Prostate gland (tissue), 2 donors: ENCODE results near the gene OR2G3. TPM values are rescaled to one million over a fixed set of nuclear protein-coding genes. Genes with fewer than 3 reads are reported as not detected.

Experiments
- DNase-seq: peaks from one replicate; pipeline ENCODE4 v3.0.0-alpha.2; 2019; ENCODE audit warnings: low spot score
- H3K27ac ChIP-seq, 2 donors: fragments of 200-600 bp; sonication (generic); 2 replicates each; pipeline ENCODE4 v1.5.1; 2017 to 2019
- H3K27me3 ChIP-seq: fragments of 200-600 bp; sonication (generic); replicated peaks from 2 replicates; pipeline ENCODE4 v1.5.1; 2019; ENCODE audit not compliant: insufficient read depth
- H3K36me3 ChIP-seq, 2 donors: fragments of 200-600 bp; sonication (generic); 1 replicate in 1 of 2; 2 replicates in 1 of 2; pipeline versions ENCODE4 v1.5.1 to v1.8.1; 2017 to 2019
- H3K4me1 ChIP-seq: fragments of 200-600 bp; sonication (generic); replicated peaks from 2 replicates; pipeline ENCODE4 v1.5.1; 2019
- H3K4me3 ChIP-seq, 2 donors: fragments of 200-600 bp; sonication (generic); 2 replicates each; pipeline ENCODE4 v1.5.1; 2017 to 2019
- H3K9me3 ChIP-seq: fragments of 200-600 bp; sonication (generic); 2 replicates; pipeline ENCODE4 v1.5.1; 2017
- CTCF ChIP-seq, 4 experiments: fragments of 200-600 bp in 2 of 4; fragments of 450-650 bp in 2 of 4; sonication (generic) in 2 of 4; IDR thresholded peaks; 1 replicate in 3 of 4; 2 replicates in 1 of 4; pipeline ENCODE4 v1.5.1; 2016 to 2019; ENCODE audit warnings: antibody characterized with exemption in 4 of 4, mild to moderate bottlenecking in 2 of 4, moderate library complexity in 2 of 4
- POLR2A ChIP-seq: fragments of 450-650 bp; IDR thresholded peaks from one replicate; pipeline ENCODE4 v1.6.1; 2016; ENCODE audit warnings: antibody characterized with exemption, mild to moderate bottlenecking
- POLR2AphosphoS5 ChIP-seq: sonication (generic); formaldehyde crosslinking; IDR thresholded peaks from one replicate; pipeline ENCODE4 v1.6.1; 2017; ENCODE audit warnings: antibody characterized with exemption
- WGBS: methylation state at CpG from one replicate; pipeline ENCODE4 v1.1.5; 2018; 5-methylcytosine and 5-hydroxymethylcytosine counted together
- intact Hi-C: fragments of 100-400 bp; cut with DNase I; formaldehyde crosslinking; loops from one replicate; pipeline ENCODE4 v1.14.2; 2022
- total RNA-seq, 2 donors: library from RNA; depleted of rRNA; stranded (reverse); fragments of >200 nt; gene quantifications; one replicate each; pipeline ENCODE4 v1.1.0, GENCODE V29; 2016

The OR2G3 gene
- total RNA-seq, 2 donors from 2014 or later: not detected

- DNase-seq: no peak
- Histone ChIP-seq H3K27ac (no peak overlapping the region), H3K4me3 (no peak overlapping the region), H3K27me3 (no peaks in the 10 kb centered on the region), H3K4me1 (no peaks in the 10 kb centered on the region), H3K36me3 (no peaks in the 10 kb centered on the region), H3K9me3 (no peaks in the 10 kb centered on the region)
- intact Hi-C loops: no loop called here
- 81% methylated on average over 5 of the region's 5 CpGs for whole genome bisulfite sequencing
- TF ChIP-seq POLR2AphosphoS5 (no peak), CTCF (IDR thresholded peaks at IDR 0.05) (no peak), POLR2A (no peak)
These were observed 9.2 kb downstream of the OR2G3 start for GRCh38 chr1:247614625-247615024.

- no peak for DNase-seq
- 36% methylated on average over 3 of the region's 3 CpGs for WGBS
These were observed 22.6 kb downstream of the OR2G3 start for GRCh38 chr1:247627951-247628350.

GRCh38 chr1:247638011-247638410, 32.6 kb downstream of the OR2G3 start:
- 62% methylated on average over 4 of the region's 4 CpGs for WGBS
- TF ChIP-seq POLR2AphosphoS5: no peak
- TF ChIP-seq POLR2A: no peak
- no peak for TF ChIP-seq CTCF (IDR thresholded peaks at IDR 0.05)
- H3K27me3 ChIP-seq: no peaks in the 10 kb centered on the region
- H3K36me3 ChIP-seq: no peaks in the 10 kb centered on the region
- no peaks in the 10 kb centered on the region for H3K9me3 ChIP-seq
- no peak overlapping the region for H3K4me3 ChIP-seq
- no peak for DNase-seq
- intact Hi-C loops: no loop called here
- no peaks in the 10 kb centered on the region for H3K4me1 ChIP-seq
- no peak overlapping the region for H3K27ac ChIP-seq

More at GRCh38 chr1:247627951-247628350, 22.6 kb downstream of the OR2G3 start:
- TF ChIP-seq CTCF (IDR thresholded peaks at IDR 0.05): no peak
- no peak for TF ChIP-seq POLR2AphosphoS5
- TF ChIP-seq POLR2A: no peak
- H3K4me3 ChIP-seq: no peak overlapping the region
- no peaks in the 10 kb centered on the region for H3K36me3 ChIP-seq
- no peaks in the 10 kb centered on the region for H3K4me1 ChIP-seq
- H3K9me3 ChIP-seq: no peaks in the 10 kb centered on the region
- intact Hi-C loops: no loop called here
- H3K27me3 ChIP-seq: no peaks in the 10 kb centered on the region
- no peak overlapping the region for H3K27ac ChIP-seq

- no peak overlapping the region for H3K4me3 ChIP-seq
- TF ChIP-seq POLR2AphosphoS5 (no peak), POLR2A (no peak), CTCF (IDR thresholded peaks at IDR 0.05) (no peak)
These were observed 33.4 kb downstream of the OR2G3 start for GRCh38 chr1:247638781-247639180.

GRCh38 chr1:247639381-247639981, 34.1 kb downstream of the OR2G3 start:
- H3K4me1 ChIP-seq: no peaks in the 10 kb centered on the region
- H3K9me3 ChIP-seq: no peaks in the 10 kb centered on the region
- peak; percentile 41 for DNase-seq
- H3K36me3 ChIP-seq: no peaks in the 10 kb centered on the region
- TF ChIP-seq POLR2AphosphoS5 (peak; percentile 5), POLR2A (no peak), CTCF (IDR thresholded peaks at IDR 0.05) (no peak)
- WGBS: 17% methylated on average over 25 of the region's 55 CpGs
- H3K4me3 ChIP-seq: peak overlapping the region; percentile 20 to 36
- intact Hi-C loops: no loop called here
- H3K27ac ChIP-seq: peak overlapping the region in 1 of 2 donors; percentile 43
- no peaks in the 10 kb centered on the region for H3K27me3 ChIP-seq

More at GRCh38 chr1:247638781-247639180, 33.4 kb downstream of the OR2G3 start:
- Histone ChIP-seq H3K27ac (peak overlapping the region in 1 of 2 donors; percentile 43), H3K4me1 (no peaks in the 10 kb centered on the region), H3K9me3 (no peaks in the 10 kb centered on the region), H3K36me3 (no peaks in the 10 kb centered on the region), H3K27me3 (no peaks in the 10 kb centered on the region)
- intact Hi-C loops: no loop called here
- DNase-seq: no peak
- WGBS: 72% methylated on average over 6 of the region's 6 CpGs
